K562 (cell line): ENCODE measurements around the gene HDAC5. TPM values are rescaled to one million over a fixed set of nuclear protein-coding genes. Genes with fewer than 3 reads are reported as not detected.

Experiments used
- ATAC-seq: fragments of 200-7000 bp; cut with Tn5 transposase; 3 replicates; pipeline ENCODE4 v1.9.1; 2020; ENCODE audit warnings: moderate library complexity
- BruUV-seq: library from RNA; stranded (reverse); fragments of 400-500 nt; replicated peaks from 2 replicates; lab custom pipeline; 2021; lab: Mats Ljungman, UMichigan
- CTCF ChIA-PET: fragments of 300-600 bp; formaldehyde crosslinking; extraction: SDS; loops from one replicate; lab custom pipeline; 2021; ENCODE audit warnings: low intra/inter-chr PET ratio; lab: Yijun Ruan, JAX
- POLR2A ChIA-PET: fragments of 300-600, 350-650 bp; sonication (Branson Sonifier 250); formaldehyde crosslinking; extraction: SDS; loops from one replicate; lab custom pipeline; 2021; ENCODE audit warnings: antibody characterized with exemption, inconsistent platforms; lab: Yijun Ruan, JAX
- DNase-seq, 4 experiments: peaks; one replicate each; pipeline versions ENCODE4 v3.0.0 to v3.0.0-alpha.2; 2011 to 2018; ENCODE audit warnings: low spot score in 3 of 4, mixed read lengths in 3 of 4; ENCODE audit errors: extremely low read depth in 1 of 4
- FAIRE-seq: peaks from 2 replicates; lab custom pipeline; 2011; peaks lifted over from hg19 to GRCh38; lab: Jason Lieb, UNC
- H2AFZ ChIP-seq: 2 replicates; pipeline ENCODE4 v1.6.0; 2011; ENCODE audit warnings: low read depth, low read length, control low read depth, inconsistent platforms
- H3K27ac ChIP-seq: fragments of 200-600 bp; 3 replicates; pipeline ENCODE4 v1.8.0; 2011; ENCODE audit warnings: low read depth, mild to moderate bottlenecking, control low read depth, inconsistent platforms, low read length, moderate library complexity, mixed read lengths; ENCODE audit errors: extremely low read depth
- H3K27me3 ChIP-seq, 2 experiments: fragments of 300-600 bp in 1 of 2; 2 replicates in 1 of 2; 3 replicates in 1 of 2; pipeline versions ENCODE4 v1.6.0 to v1.8.0; 2011; ENCODE audit warnings: inconsistent platforms in 2 of 2, low read length in 2 of 2, mild to moderate bottlenecking in 1 of 2, mixed read lengths in 1 of 2, moderate library complexity in 1 of 2; ENCODE audit not compliant: control insufficient read depth in 2 of 2, insufficient read depth in 2 of 2
- H3K36me3 ChIP-seq: fragments of 300-600 bp; 3 replicates; pipeline ENCODE4 v1.8.0; 2011; ENCODE audit warnings: mild to moderate bottlenecking, low read length, inconsistent platforms; ENCODE audit not compliant: control insufficient read depth, insufficient read depth
- H3K4me1 ChIP-seq, 2 experiments: fragments of 200-600 bp in 1 of 2; replicated peaks in 1 of 2; 2 replicates in 1 of 2; 3 replicates in 1 of 2; pipeline versions ENCODE4 v1.5.1 to v1.8.0; 2011; ENCODE audit warnings: inconsistent platforms in 2 of 2, low read length in 2 of 2, mild to moderate bottlenecking in 1 of 2, mixed read lengths in 1 of 2, moderate library complexity in 1 of 2; ENCODE audit not compliant: control insufficient read depth in 2 of 2, insufficient read depth in 2 of 2
- H3K4me2 ChIP-seq: 2 replicates; pipeline ENCODE4 v1.6.1; 2011; ENCODE audit warnings: low read length, control low read depth, inconsistent platforms, mixed read lengths; ENCODE audit not compliant: insufficient read depth
- H3K4me3 ChIP-seq: fragments of 200-600 bp; sonication (generic), shearing (Covaris generic); 2 replicates; pipeline ENCODE4 v1.5.1; 2016; ENCODE audit warnings: control low read depth, inconsistent platforms
- H3K79me2 ChIP-seq: fragments of 200-600 bp; 3 replicates; pipeline ENCODE4 v1.8.0; 2011; ENCODE audit warnings: low read length, inconsistent platforms; ENCODE audit not compliant: control insufficient read depth, insufficient read depth
- H3K9ac ChIP-seq, 2 experiments: 2 replicates each; pipeline versions ENCODE4 v1.6.0 to v1.6.1; 2011; ENCODE audit warnings: low read depth in 2 of 2, low read length in 2 of 2, control low read depth in 1 of 2, inconsistent platforms in 1 of 2, mild to moderate bottlenecking in 1 of 2, mixed read lengths in 1 of 2; ENCODE audit not compliant: insufficient read depth in 1 of 2
- H3K9me1 ChIP-seq: one replicate; pipeline ENCODE4 v1.6.0; 2011; ENCODE audit warnings: inconsistent platforms, mild to moderate bottlenecking, low read length, moderate library complexity; ENCODE audit not compliant: control insufficient read depth, insufficient read depth
- H3K9me3 ChIP-seq: replicated peaks from 2 replicates; pipeline ENCODE4 v1.5.1; 2011; ENCODE audit warnings: low read depth, low read length, inconsistent platforms; ENCODE audit not compliant: control insufficient read depth, insufficient read depth
- H4K20me1 ChIP-seq: replicated peaks from 2 replicates; pipeline ENCODE4 v1.6.1; 2011; ENCODE audit warnings: low read length, inconsistent platforms, mixed read lengths; ENCODE audit not compliant: control insufficient read depth, insufficient read depth
- POLR2B ChIP-seq: fragments of 450-650 bp; IDR thresholded peaks from 2 replicates; pipeline ENCODE4 v1.6.1; 2018; ENCODE audit warnings: low read depth; ENCODE audit not compliant: partially characterized antibody
- WGBS: fragments of 100-300 bp; shearing (Covaris generic); methylation state at CpG from one replicate; pipeline ENCODE4 v1.1.6; 2016; ENCODE audit warnings: low coverage, mixed read lengths; ENCODE audit not compliant: insufficient coverage; ENCODE audit errors: missing lambda C conversion rate; 5-methylcytosine and 5-hydroxymethylcytosine counted together
- in situ Hi-C: fragments of 300-500 bp; cut with MboI; formaldehyde crosslinking; loops from 4 replicates; pipeline ENCODE4 v1.15.0; 2018; ENCODE audit warnings: inconsistent platforms, mixed read lengths
- intact Hi-C: fragments of 100-400 bp; cut with micrococcal nuclease; formaldehyde crosslinking; loops from 2 replicates; pipeline ENCODE4 v1.14.2; 2022
- polyA plus RNA-seq, 8 experiments: library from polyadenylated mRNA; depleted of rRNA in 4 of 8; stranded (reverse) in 5 of 8; unstranded in 3 of 8; fragments of >200 nt; fragmentation: Nextera tagmentation in 2 of 8; fragmentation: Illumina TruSeq in 1 of 8; extraction: Ambion mirVana in 2 of 8; extraction: Trizol in 1 of 8; gene quantifications; 2 replicates each; pipeline versions ENCODE4 v1.2.1 to v1.2.3, GENCODE V29; 2011 to 2014; ENCODE audit warnings: inconsistent platforms in 1 of 8, missing spikeins in 1 of 8
- total RNA-seq, 7 experiments: library from RNA; depleted of rRNA in 6 of 7; stranded (reverse); fragments of >200 nt in 6 of 7; fragmentation: Illumina TruSeq in 2 of 7; extraction: Trizol in 2 of 7; gene quantifications; 2 replicates each; pipeline versions ENCODE4 v1.2.1 to v1.2.3, GENCODE V29; 2011 to 2021; ENCODE audit warnings: low replicate concordance in 1 of 7
- TF ChIP-seq, protein P1 (sequence below): sonication (generic); formaldehyde crosslinking; IDR thresholded peaks from 2 replicates; pipeline ENCODE4 v1.8.0; 2023; ENCODE audit warnings: missing genetic modification reagents, mild to moderate bottlenecking, borderline replicate concordance

Gene HDAC5
- total and polyA plus RNA-seq, 9 of the 15 experiments (the other 6 are each of a cell fraction or from before 2014, with no cell fraction given), result 0.45 to 26.2 (median 16.4) TPM

DNA sequence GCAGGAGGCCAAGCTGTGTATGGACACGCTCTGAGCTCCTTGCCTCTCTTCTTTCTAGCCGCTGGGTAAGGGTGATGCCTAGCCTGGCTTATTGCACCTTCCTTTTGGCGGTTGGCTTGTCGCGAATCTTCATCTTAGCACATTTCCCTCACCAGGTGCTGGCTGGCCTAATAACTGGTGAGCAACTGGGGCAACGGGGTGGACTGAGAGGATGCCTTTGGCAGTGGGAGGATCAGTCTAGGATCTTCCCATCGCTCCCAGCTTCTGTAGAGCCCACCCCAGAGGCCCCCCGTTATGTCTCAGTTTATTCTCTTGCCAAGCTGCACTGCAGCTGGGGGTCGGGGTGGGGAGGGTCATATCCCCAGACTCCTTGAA, 48.5 kb downstream of the HDAC5 start:
- ChIA-PET CTCF (no interaction called here), POLR2A (interaction anchor here (0.6 to 1.3 kb wide), 3 partner anchors 8 to 12 kb away, joined by 3 to 4 read pairs (median 3); no protein-coding TSS in a partner anchor)
- no peak for FAIRE-seq
- Histone ChIP-seq H2AFZ (no peak overlapping the region), H3K4me1 (peaks cover 5 to 28% of the 10 kb centered on the region in 2 experiments; a peak in 4 of 5 replicates), H3K36me3 (peaks cover 38% of the 10 kb centered on the region; the same call in 2 of the 3 replicates), H3K9me3 (no peaks in the 10 kb centered on the region), H3K9ac (peak overlapping the region in 1 of 2 experiments; percentile 37; a peak in 1 of 4 replicates), H3K9me1 (no peaks in the 10 kb centered on the region), H3K27me3 (no peaks in the 10 kb centered on the region), H3K4me3 (no peak overlapping the region), H4K20me1 (no peaks in the 10 kb centered on the region), H3K27ac (no peak overlapping the region), H3K79me2 (peaks cover 25% of the 10 kb centered on the region), H3K4me2 (no peak overlapping the region)
- no peak for ATAC-seq
- TF ChIP-seq, protein P1, sequence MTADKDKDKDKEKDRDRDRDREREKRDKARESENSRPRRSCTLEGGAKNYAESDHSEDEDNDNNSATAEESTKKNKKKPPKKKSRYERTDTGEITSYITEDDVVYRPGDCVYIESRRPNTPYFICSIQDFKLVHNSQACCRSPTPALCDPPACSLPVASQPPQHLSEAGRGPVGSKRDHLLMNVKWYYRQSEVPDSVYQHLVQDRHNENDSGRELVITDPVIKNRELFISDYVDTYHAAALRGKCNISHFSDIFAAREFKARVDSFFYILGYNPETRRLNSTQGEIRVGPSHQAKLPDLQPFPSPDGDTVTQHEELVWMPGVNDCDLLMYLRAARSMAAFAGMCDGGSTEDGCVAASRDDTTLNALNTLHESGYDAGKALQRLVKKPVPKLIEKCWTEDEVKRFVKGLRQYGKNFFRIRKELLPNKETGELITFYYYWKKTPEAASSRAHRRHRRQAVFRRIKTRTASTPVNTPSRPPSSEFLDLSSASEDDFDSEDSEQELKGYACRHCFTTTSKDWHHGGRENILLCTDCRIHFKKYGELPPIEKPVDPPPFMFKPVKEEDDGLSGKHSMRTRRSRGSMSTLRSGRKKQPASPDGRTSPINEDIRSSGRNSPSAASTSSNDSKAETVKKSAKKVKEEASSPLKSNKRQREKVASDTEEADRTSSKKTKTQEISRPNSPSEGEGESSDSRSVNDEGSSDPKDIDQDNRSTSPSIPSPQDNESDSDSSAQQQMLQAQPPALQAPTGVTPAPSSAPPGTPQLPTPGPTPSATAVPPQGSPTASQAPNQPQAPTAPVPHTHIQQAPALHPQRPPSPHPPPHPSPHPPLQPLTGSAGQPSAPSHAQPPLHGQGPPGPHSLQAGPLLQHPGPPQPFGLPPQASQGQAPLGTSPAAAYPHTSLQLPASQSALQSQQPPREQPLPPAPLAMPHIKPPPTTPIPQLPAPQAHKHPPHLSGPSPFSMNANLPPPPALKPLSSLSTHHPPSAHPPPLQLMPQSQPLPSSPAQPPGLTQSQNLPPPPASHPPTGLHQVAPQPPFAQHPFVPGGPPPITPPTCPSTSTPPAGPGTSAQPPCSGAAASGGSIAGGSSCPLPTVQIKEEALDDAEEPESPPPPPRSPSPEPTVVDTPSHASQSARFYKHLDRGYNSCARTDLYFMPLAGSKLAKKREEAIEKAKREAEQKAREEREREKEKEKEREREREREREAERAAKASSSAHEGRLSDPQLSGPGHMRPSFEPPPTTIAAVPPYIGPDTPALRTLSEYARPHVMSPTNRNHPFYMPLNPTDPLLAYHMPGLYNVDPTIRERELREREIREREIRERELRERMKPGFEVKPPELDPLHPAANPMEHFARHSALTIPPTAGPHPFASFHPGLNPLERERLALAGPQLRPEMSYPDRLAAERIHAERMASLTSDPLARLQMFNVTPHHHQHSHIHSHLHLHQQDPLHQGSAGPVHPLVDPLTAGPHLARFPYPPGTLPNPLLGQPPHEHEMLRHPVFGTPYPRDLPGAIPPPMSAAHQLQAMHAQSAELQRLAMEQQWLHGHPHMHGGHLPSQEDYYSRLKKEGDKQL (CRISPR knock-in tag), result no peak
- no peak for TF ChIP-seq POLR2B
- 90% methylated on average over 9 of the region's 9 CpGs for WGBS
- in situ Hi-C loops (no loop called here), intact Hi-C loops (no loop called here)
- no TSS peak for BruUV-seq
- DNase-seq, result no peak
